GM19452 (cell line): ENCODE data around the gene HYKK.
"Not testable (repeated sequence)": the region's sequence is repeated elsewhere in the genome, so short reads cannot be mapped to it uniquely, and the experiment has no call there.

Experiments used
- ATAC-seq: cut with Tn5 transposase; IDR thresholded peaks from one replicate; pipeline ENCODE4 v1.9.1; 2021; ENCODE audit not compliant: unreplicated experiment

Gene HYKK

DNA sequence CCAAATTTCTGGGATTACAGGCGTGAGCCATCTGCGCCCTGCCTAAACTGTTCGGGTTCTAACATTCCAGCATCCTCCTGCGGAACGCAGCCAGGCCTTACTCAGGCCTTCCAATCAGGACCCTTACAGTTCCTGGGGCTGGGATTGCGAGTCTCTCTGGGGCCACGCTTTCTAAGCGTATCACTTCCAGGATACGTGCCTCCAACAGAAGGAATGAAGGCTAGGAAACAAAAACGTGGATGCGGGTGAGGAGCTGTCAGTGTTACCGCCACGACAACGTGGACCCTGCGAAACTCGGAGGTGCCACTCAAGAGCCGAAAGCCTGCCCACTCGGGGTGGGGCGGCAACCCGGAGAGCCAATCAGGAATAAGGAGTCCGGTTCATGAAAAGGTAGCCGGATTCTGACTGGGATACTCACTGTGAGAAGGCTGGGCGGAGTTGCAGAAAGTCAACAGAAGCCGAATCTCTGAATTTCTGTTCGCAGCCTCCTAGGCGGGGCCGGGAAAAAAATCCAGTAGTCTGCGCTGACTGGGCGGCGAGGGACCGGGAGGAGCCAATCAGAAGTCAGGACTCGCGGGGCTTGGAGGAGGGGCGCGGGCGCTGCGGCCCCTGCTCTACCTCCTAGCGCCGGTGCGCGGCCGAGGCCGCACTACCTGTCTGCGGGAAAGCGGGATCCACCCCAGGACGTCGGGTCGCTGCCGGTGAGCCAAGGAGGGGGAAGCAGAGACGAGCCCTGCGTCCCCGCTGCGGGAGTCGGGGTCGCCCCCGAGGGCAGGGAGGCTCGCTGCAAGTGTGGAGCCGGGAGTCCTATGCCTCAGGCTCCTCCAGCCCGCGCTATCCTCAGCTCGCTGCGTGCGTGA lies at the start of gene HYKK:
TSS of gene HYKK (plus strand) at position 607 of the 860 bp plus-strand sequence. CDS start 5,512 bp downstream, outside the sequence.
- peak; percentile 82 for ATAC-seq

DNA sequence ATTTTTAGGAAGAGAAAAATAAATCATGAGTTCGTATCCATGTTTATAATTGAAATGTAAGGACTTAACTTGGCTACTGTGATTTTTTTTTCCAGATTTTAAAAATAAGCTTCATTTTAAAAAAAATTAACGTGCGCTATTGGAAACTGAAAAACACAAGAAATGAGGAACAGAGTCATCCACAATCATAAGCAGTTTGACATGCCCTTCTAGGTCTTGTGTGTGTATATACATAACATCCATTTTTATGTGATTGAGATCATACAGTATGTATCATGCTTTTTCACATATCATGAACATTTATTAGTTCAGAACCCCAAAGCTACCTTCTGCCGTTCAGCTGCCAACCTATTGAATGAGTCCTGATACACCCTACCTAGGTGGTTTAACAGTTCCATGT lies 46.6 kb upstream of the HYKK start:
- ATAC-seq: no peak

DNA sequence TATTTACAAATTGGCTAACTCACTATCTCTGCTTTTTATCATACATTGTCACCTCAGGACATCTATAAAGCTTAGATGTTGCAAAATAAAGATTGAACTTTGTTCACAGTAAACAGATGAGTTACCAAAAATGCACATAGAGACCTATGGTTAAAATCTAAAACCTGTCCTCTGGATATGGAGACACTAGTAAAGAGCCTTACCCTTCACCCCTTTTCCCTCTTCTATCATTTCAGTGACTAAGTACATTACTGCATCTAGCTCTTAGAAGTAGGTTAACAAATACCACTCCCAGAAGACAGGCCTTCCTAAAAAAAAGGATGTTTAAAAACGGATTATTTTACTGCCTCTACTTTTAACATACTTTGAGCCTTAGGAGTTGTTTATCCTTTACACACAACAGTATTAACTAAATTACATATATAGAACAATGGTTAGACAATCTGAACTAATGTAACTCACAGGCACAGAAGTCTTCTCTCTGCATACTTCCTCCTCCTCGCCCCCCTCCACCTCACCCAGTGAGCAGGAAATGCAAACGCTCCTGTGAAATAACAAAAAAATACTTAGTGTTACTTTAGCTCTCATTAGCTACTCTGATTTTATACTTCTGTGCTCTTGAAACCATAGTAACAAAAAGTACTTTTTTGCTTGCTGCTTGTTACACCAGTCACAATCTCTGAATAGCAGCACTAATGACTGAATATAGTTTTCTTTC lies 46.0 kb upstream of the HYKK start:
- no peak for ATAC-seq

DNA sequence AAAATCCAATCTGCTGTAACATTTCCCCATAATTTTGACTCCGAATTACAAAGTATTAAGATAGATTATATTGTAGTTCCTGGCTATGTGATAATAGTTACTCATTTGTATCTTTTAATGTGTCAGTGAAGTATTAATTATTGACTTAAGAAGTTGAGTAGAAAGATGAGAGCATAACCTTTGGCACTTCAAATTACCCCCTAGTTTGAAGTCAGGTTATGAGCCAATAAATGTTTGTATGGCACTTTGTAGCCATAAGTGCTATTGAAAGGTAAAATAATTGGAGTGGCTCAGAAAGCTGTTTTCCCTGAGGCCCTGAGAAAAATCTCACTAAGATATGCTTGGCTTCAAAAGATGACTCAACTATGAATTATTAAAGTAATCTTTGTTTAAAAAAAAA lies 38.3 kb upstream of the HYKK start:
- ATAC-seq: no peak

- ATAC-seq: no peak
These were observed 30.1 kb upstream of the HYKK start for GRCh38 chr15:78477295-78477694.

- ATAC-seq: no peak
These were observed 27.7 kb upstream of the HYKK start for GRCh38 chr15:78479650-78480049.

- ATAC-seq: no peak
These were observed 25.5 kb upstream of the HYKK start for GRCh38 chr15:78481917-78482316.

- no peak for ATAC-seq
These were observed 14.5 kb upstream of the HYKK start for GRCh38 chr15:78492872-78493271.

DNA sequence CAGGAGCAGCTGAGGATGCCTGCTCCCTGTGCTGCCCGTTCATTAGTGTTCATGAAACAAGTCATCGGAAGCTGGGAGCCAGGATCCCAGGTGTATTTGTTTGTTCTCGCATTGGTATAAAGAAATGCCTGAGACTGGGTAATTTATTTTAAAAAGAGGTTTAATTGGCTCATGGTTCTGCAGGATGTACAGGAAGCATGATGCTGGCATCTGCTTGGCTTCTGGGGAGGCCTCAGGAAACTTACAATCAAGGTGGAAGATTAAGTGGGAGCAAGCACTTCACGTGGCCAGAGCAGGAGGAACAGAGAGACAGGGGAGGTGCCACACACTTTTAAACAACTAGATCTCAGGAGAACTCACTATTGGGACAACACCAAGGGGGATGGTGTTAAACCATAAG lies 5.5 kb upstream of the HYKK start:
- ATAC-seq: no peak

DNA sequence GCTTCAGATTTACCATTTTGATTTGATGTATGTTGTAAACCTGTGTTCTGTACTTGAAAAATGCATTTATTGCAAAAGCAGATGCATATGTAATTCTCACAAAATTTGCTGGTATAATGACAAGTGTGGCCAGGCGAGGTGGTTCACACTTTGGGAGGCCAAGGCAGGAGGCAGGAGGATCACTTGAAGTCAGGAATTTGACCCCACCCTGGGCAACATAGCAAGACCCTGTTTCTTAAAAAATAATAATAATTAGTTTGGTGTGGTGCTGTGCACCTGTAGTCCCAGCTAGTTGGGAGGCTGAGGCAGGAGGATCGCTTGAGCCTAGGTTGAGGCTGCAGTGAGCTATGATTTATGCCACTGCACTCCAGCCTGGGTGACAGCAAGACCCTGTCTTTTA lies 4.7 kb upstream of the HYKK start:
- no peak for ATAC-seq

DNA sequence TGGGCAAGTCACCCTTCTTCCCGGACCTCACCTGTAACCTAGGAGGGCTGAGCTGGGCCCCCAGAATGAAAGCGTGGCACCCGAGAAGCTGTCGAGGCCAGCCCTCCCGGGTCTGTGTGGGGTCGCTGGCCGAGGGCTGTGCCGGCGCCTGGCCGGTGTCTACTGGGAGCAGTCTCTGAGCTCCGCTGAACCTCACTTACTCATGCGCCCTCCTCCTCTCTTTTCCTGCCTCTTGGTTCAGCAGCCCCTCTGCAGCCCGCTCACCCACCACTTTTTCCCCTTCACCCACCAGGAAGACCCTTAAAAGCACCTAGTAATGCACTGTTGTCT lies 419 bp downstream of the HYKK start:
- peak; percentile 25 for ATAC-seq

DNA sequence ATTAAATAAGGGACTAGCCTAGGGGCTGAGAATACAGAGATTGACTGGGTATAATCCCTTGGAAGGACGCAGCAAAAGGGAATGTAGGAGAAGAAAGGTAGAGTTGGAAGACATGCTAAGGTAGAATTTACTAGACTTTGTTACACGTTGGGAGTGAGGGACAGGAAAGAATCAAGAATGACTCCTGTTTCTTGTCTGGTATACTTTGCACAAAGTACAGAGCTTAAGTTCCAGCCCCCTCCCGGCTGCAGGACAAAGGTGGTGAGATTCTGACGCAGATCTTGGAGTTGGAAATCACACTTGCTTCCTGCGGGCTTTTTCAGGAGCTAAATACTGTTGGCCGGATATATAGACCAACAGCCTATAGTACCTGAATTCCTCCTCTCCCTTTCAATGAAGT lies 895 bp downstream of the HYKK start:
- ATAC-seq: no peak

GRCh38 chr15:78509726-78510312 lies 2.4 kb downstream of the HYKK start:
- no peak for ATAC-seq

DNA sequence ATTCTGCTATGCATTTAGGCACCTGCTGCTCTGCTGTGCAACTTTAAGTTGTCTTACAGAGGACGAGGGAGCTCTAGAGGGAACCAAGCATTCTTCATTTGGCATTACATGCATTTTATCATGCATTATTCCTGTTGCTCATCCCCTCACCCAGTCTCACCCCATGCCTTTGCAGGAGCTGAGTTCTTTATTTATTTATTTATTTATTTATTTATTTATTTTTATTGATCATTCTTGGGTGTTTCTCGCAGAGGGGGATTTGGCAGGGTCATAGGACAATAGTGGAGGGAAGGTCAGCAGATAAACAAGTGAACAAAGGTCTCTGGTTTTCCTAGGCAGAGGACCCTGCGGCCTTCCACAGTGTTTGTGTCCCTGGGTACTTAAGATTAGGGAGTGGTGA lies 12.7 kb downstream of the HYKK start:
- ATAC-seq: not testable (repeated sequence)

DNA sequence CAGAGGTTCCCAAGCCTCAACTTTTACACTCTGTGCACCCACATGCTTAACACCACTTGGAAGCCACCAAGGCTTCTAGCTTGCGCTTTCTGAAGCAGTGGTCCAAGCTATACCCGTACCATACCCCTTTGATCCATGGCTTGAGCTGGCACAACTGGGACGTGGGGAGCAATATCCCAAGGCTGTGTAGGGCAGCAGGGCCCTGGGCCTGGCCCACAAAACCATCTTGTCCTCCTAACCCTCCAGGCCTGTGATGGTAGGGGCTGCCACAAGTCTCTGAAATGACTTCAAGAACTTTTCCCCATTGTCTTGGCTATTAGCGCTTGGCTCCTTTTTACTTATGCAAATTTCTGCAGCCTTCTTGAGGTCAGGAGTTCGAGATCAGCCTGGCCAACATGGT lies 16.9 kb downstream of the HYKK start:
- no peak for ATAC-seq

GRCh38 chr15:78527325-78527724 lies 19.9 kb downstream of the HYKK start:
- no peak for ATAC-seq

- no peak for ATAC-seq
These were observed 26.0 kb downstream of the HYKK start for GRCh38 chr15:78533331-78533730.

DNA sequence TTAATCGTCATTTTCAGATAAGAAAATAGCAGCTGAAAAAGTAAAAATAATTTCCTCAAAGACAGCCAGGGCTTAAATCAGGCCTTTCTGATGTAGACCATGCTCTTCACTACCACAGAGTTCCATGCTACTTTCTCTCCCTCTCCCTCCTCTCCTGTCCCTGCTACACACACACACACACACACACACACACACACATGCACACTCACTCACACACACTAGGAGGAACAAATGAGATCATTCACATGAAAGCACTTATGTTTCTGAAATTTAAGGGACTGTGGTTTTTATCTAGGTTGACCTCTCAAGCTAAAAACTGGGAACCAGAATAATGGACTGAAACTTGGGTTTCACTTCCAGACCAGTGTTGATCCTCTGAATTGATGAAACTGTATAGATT lies 28.8 kb downstream of the HYKK start:
- ATAC-seq: no peak

- ATAC-seq: no peak
These were observed 30.0 kb downstream of the HYKK start for GRCh38 chr15:78537266-78537905.

GRCh38 chr15:78538358-78538757 lies 31.0 kb downstream of the HYKK start:
- ATAC-seq: no peak

- not testable (repeated sequence) for ATAC-seq
These were observed 32.2 kb downstream of the HYKK start for GRCh38 chr15:78539464-78540140.
